CD4-positive, alpha-beta T cell (primary cell): ENCODE data around the gene LEKR1. TPM values are rescaled to one million over a fixed set of nuclear protein-coding genes. Genes with fewer than 3 reads are reported as not detected.

Source experiments
- ATAC-seq: fragments of 200-7000 bp; cut with Tn5 transposase; one replicate; pipeline ENCODE4 v1.10.0; 2022; ENCODE audit warnings: mild to moderate bottlenecking; ENCODE audit not compliant: poor library complexity
- CTCF ChIA-PET: fragments of 350-600 bp; sonication (Branson Sonifier 250); formaldehyde crosslinking; loops from one replicate; lab custom pipeline; 2021; ENCODE audit warnings: antibody characterized with exemption, inconsistent platforms; lab: Charles Lee
- POLR2A ChIA-PET: fragments of 350-600 bp; sonication (Branson Sonifier 250); formaldehyde crosslinking; loops from one replicate; lab custom pipeline; 2021; ENCODE audit warnings: antibody characterized with exemption, inconsistent platforms; lab: Charles Lee
- DNase-seq, 14 experiments: peaks; one replicate each; pipeline ENCODE4 v3.0.0-alpha.2; 2013 to 2020; ENCODE audit warnings: mixed read lengths in 2 of 14
- H3K27ac ChIP-seq, 2 donors: one replicate each; pipeline versions ENCODE4 v1.5.1 to v1.7.0; 2013; ENCODE audit warnings: low read length in 2 of 2, low read depth in 1 of 2, mild to moderate bottlenecking in 1 of 2
- H3K27me3 ChIP-seq, 2 experiments: 1 replicate in 1 of 2; 2 replicates in 1 of 2; pipeline versions ENCODE4 v1.6.1 to v1.7.0; 2013; ENCODE audit warnings: low read length in 2 of 2, control low read depth in 1 of 2, mild to moderate bottlenecking in 1 of 2, moderate library complexity in 1 of 2; ENCODE audit not compliant: insufficient read depth in 2 of 2, control insufficient read depth in 1 of 2
- H3K36me3 ChIP-seq: one replicate; pipeline ENCODE4 v1.6.1; 2013; ENCODE audit warnings: low read length, control low read depth; ENCODE audit not compliant: insufficient read depth
- H3K4me1 ChIP-seq: one replicate; pipeline ENCODE4 v1.6.1; 2013; ENCODE audit warnings: low read length, control low read depth; ENCODE audit not compliant: insufficient read depth
- H3K4me3 ChIP-seq: one replicate; pipeline ENCODE4 v1.5.1; 2013; ENCODE audit warnings: mild to moderate bottlenecking, low read length, moderate library complexity
- H3K9me3 ChIP-seq, 2 experiments: 1 replicate in 1 of 2; 2 replicates in 1 of 2; pipeline versions ENCODE4 v1.6.1 to v1.7.0; 2013; ENCODE audit warnings: low read length in 2 of 2, mild to moderate bottlenecking in 2 of 2, control low read depth in 1 of 2, moderate library complexity in 1 of 2; ENCODE audit not compliant: control insufficient read depth in 1 of 2, insufficient read depth in 1 of 2
- H3K27ac Mint-ChIP-seq: one replicate; pipeline ENCODE4 v1.8.0; 2020; ENCODE audit warnings: mixed read lengths
- H3K27me3 Mint-ChIP-seq: one replicate; pipeline ENCODE4 v1.8.0; 2021; ENCODE audit warnings: mixed read lengths
- H3K36me3 Mint-ChIP-seq: one replicate; pipeline ENCODE4 v1.8.0; 2021; ENCODE audit warnings: low read depth, mixed read lengths
- H3K4me1 Mint-ChIP-seq: one replicate; pipeline ENCODE4 v1.8.0; 2021; ENCODE audit warnings: low read depth, mixed read lengths
- H3K4me3 Mint-ChIP-seq: one replicate; pipeline ENCODE4 v1.8.0; 2020; ENCODE audit warnings: mild to moderate bottlenecking, mixed read lengths
- H3K9me3 Mint-ChIP-seq: one replicate; pipeline ENCODE4 v1.8.0; 2020; ENCODE audit warnings: mixed read lengths
- intact Hi-C, 2 experiments: fragments of 100-400 bp; cut with DNase I in 1 of 2; cut with micrococcal nuclease in 1 of 2; formaldehyde crosslinking; loops; one replicate each; pipeline versions ENCODE4 v1.15.1 to v1.9.0; 2023 to 2025; cut with DNase I, micrococcal nuclease
- total RNA-seq, 174 experiments: library from RNA in 2 of 174; stranded (reverse) in 2 of 174; gene quantifications; one replicate each; pipeline ENCODE4 v1.2.3 and lab custom pipeline; 2021 to 2026
- TF ChIP-seq, protein P1 (sequence below): fragments of 200-600 bp; IDR thresholded peaks from one replicate; pipeline ENCODE4 v1.8.0; 2022; ENCODE audit warnings: antibody characterized with exemption, mild to moderate bottlenecking

Gene LEKR1
- total RNA-seq, 2 experiments from 2014 or later = 0.77 to 1.0 TPM

GRCh38 chr3:157074490-157074889 is 248.3 kb downstream of the LEKR1 start:
- intact Hi-C loops = no loop called here

DNA sequence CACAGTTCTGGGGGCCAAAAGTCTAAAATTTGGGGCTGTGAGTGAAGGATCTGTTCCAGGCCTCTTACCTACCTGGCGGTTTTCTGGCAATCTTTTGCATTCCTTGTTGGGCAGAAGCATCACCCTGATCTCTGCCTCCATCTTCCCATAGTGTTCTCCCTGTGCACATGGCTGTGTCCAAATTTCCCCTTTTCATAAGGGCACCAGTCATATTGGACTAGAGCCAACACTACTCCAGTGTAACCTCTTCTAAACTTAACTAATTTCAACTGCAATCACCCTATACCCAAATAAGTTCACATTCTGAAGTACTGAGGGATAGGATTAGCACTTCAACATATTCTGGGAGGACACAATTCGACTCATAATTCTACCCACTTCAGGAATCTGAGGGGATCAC is 248.8 kb downstream of the LEKR1 start:
- no peak overlapping the region for H3K27ac Mint-ChIP-seq
- no peaks in the 10 kb centered on the region for H3K27me3 Mint-ChIP-seq
- Histone ChIP-seq H3K4me1 (peaks cover 7% of the 10 kb centered on the region), H3K36me3 (no peaks in the 10 kb centered on the region), H3K27me3 (no peaks in the 10 kb centered on the region), H3K27ac (no peak overlapping the region), H3K9me3 (no peaks in the 10 kb centered on the region), H3K4me3 (no peak overlapping the region)
- ChIA-PET POLR2A (interaction anchor here (1.2 kb wide), 1 partner anchor 85 kb away, joined by 3 read pairs; the partner anchor contains the start of gene CCNL1), CTCF (no interaction called here)
- no peaks in the 10 kb centered on the region for H3K4me1 Mint-ChIP-seq
- ATAC-seq = no peak
- intact Hi-C loops = no loop called here
- no peaks in the 10 kb centered on the region for H3K36me3 Mint-ChIP-seq
- TF ChIP-seq, protein P1, sequence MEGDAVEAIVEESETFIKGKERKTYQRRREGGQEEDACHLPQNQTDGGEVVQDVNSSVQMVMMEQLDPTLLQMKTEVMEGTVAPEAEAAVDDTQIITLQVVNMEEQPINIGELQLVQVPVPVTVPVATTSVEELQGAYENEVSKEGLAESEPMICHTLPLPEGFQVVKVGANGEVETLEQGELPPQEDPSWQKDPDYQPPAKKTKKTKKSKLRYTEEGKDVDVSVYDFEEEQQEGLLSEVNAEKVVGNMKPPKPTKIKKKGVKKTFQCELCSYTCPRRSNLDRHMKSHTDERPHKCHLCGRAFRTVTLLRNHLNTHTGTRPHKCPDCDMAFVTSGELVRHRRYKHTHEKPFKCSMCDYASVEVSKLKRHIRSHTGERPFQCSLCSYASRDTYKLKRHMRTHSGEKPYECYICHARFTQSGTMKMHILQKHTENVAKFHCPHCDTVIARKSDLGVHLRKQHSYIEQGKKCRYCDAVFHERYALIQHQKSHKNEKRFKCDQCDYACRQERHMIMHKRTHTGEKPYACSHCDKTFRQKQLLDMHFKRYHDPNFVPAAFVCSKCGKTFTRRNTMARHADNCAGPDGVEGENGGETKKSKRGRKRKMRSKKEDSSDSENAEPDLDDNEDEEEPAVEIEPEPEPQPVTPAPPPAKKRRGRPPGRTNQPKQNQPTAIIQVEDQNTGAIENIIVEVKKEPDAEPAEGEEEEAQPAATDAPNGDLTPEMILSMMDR = no peak
- no peaks in the 10 kb centered on the region for H3K9me3 Mint-ChIP-seq
- no peak for DNase-seq
- no peak overlapping the region for H3K4me3 Mint-ChIP-seq

More at GRCh38 chr3:157074490-157074889, 248.3 kb downstream of the LEKR1 start:
- Histone ChIP-seq H3K27ac (no peak overlapping the region), H3K9me3 (no peaks in the 10 kb centered on the region), H3K36me3 (no peaks in the 10 kb centered on the region), H3K4me1 (peaks cover 7% of the 10 kb centered on the region), H3K27me3 (no peaks in the 10 kb centered on the region), H3K4me3 (no peak overlapping the region)
- ChIA-PET CTCF (no interaction called here), POLR2A (no interaction called here)
- ATAC-seq (no peak), DNase-seq (no peak)
- H3K27ac Mint-ChIP-seq = no peak overlapping the region
- no peaks in the 10 kb centered on the region for H3K27me3 Mint-ChIP-seq
- no peak overlapping the region for H3K4me3 Mint-ChIP-seq
- H3K36me3 Mint-ChIP-seq = no peaks in the 10 kb centered on the region
- no peaks in the 10 kb centered on the region for H3K9me3 Mint-ChIP-seq
- TF ChIP-seq, protein P1 = no peak
- no peaks in the 10 kb centered on the region for H3K4me1 Mint-ChIP-seq

DNA sequence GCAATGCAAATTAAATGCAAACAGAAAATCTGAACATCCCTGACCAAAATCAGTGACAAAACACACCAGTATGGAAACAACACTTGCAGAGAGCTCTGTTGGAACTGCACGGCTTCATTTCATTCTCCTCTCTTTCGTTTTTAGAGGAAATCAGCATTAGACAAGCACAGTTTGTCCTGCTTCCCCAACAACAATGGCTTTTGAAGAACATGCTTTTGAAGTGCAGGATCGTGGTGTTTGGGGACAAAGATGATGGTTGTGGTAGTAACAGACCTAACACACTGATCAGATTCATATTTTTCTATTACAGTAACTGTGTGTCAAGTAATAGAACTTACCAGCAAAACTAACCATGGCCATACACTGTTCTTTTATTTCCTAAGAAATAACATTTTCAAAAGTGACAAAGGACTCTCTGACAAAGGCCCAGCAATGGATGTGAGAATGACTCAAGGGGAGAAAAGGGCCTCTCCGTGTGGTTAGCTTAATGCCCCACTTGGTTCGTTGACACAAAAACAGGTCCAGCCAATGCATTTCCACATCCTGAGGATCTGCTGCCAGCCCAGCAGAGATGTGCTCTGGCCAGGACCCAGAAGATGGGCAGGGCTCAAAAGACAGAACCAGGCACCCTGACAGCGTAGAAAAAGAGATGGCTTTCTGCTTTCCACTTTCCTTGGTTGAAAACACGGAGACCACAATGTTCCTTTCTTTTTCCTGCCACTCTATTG is 249.7 kb downstream of the LEKR1 start:
- no peaks in the 10 kb centered on the region for H3K36me3 ChIP-seq
- Mint-ChIP-seq H3K27ac (peak overlapping the region; percentile 8), H3K27me3 (no peaks in the 10 kb centered on the region), H3K4me1 (peaks cover 2% of the 10 kb centered on the region), H3K4me3 (no peak overlapping the region), H3K36me3 (no peaks in the 10 kb centered on the region), H3K9me3 (no peaks in the 10 kb centered on the region)
- DNase-seq (no peak), ATAC-seq (no peak)
- intact Hi-C loops = no loop called here
- H3K4me3 ChIP-seq = no peak overlapping the region
- ChIA-PET CTCF (no interaction called here), POLR2A (interaction anchor here (1.2 kb wide), 1 partner anchor 84 kb away, joined by 3 read pairs; the partner anchor contains the start of gene CCNL1)
- peaks cover 7% of the 10 kb centered on the region for H3K4me1 ChIP-seq
- TF ChIP-seq, protein P1 = no peak
- no peaks in the 10 kb centered on the region for H3K9me3 ChIP-seq
- no peak overlapping the region for H3K27ac ChIP-seq
- H3K27me3 ChIP-seq = no peaks in the 10 kb centered on the region
